Heart left ventricle (tissue), 16 donors: Measurements from ENCODE around the gene CILP2. TPM values are rescaled to one million over a fixed set of nuclear protein-coding genes. Genes with fewer than 3 reads are reported as not detected.
A peak's percentile ranks its signal among the peaks of the same experiment; 100 is the strongest.

Experiments used
- ATAC-seq, 4 donors: fragments of 200-7000 bp; cut with Tn5 transposase; one replicate each; pipeline ENCODE4 v1.9.1; 2020 to 2022; ENCODE audit warnings: moderate library complexity in 4 of 4, mild to moderate bottlenecking in 3 of 4, moderate number of reproducible peaks in 1 of 4
- DNase-seq, 5 donors: peaks; one replicate each; pipeline ENCODE4 v3.0.0-alpha.2; 2020
- H3K27ac ChIP-seq, 12 donors: fragments of 200-600 bp; sonication (generic) in 4 of 12; one replicate each; pipeline versions ENCODE4 v1.5.0 to v1.8.0; 2016 to 2022; ENCODE audit warnings: mild to moderate bottlenecking in 2 of 12
- H3K27me3 ChIP-seq, 9 donors: fragments of 200-600 bp; sonication (generic) in 2 of 9; one replicate each; pipeline versions ENCODE4 v1.5.1 to v1.8.0; 2016 to 2022; ENCODE audit warnings: mild to moderate bottlenecking in 3 of 9
- H3K36me3 ChIP-seq, 9 donors: fragments of 200-600 bp; sonication (generic) in 2 of 9; one replicate each; pipeline versions ENCODE4 v1.5.0 to v1.8.0; 2018 to 2022; ENCODE audit warnings: mild to moderate bottlenecking in 2 of 9
- H3K4me1 ChIP-seq, 12 donors: fragments of 200-600 bp; sonication (generic) in 4 of 12; one replicate each; pipeline versions ENCODE4 v1.5.0 to v1.8.0; 2016 to 2022; ENCODE audit warnings: mild to moderate bottlenecking in 3 of 12
- H3K4me3 ChIP-seq, 12 donors: fragments of 200-600 bp; sonication (generic) in 4 of 12; one replicate each; pipeline versions ENCODE4 v1.5.0 to v1.8.0; 2017 to 2022; ENCODE audit warnings: mild to moderate bottlenecking in 9 of 12, moderate library complexity in 4 of 12
- H3K9me3 ChIP-seq, 12 donors: fragments of 200-600 bp; sonication (generic) in 4 of 12; one replicate each; pipeline versions ENCODE4 v1.5.0 to v1.8.0; 2016 to 2022; ENCODE audit warnings: mild to moderate bottlenecking in 1 of 12
- CTCF ChIP-seq, 12 donors: fragments of 200-600 bp; sonication (generic) in 4 of 12; IDR thresholded peaks; one replicate each; pipeline versions ENCODE4 v1.5.0 to v1.8.0; 2018 to 2022; ENCODE audit warnings: antibody characterized with exemption in 12 of 12, mild to moderate bottlenecking in 5 of 12
- POLR2A ChIP-seq, 2 donors: fragments of 450-650 bp; IDR thresholded peaks; one replicate each; pipeline ENCODE4 v1.6.1; 2017; ENCODE audit warnings: antibody characterized with exemption in 2 of 2, mild to moderate bottlenecking in 2 of 2, moderate library complexity in 2 of 2
- WGBS, 4 donors: extraction: QIAGEN DNeasy Blood & Tissue Kit in 2 of 4; methylation state at CpG; one replicate each; pipeline versions ENCODE4 v1.1.5 to v1.1.7; 2013 to 2018; 5-methylcytosine and 5-hydroxymethylcytosine counted together
- intact Hi-C, 10 donors: fragments of 100-400 bp; cut with DNase I; formaldehyde crosslinking; loops; one replicate each; pipeline versions ENCODE4 v1.11.1 to v1.14.2; 2022
- polyA plus RNA-seq, 2 donors: library from polyadenylated mRNA; stranded (reverse); fragments of 200-250 nt; gene quantifications; one replicate each; pipeline ENCODE4 v1.2.3, GENCODE V29; 2013
- total RNA-seq, 9 donors: library from RNA; depleted of rRNA in 2 of 9; stranded (reverse); fragments of >200 nt in 2 of 9; fragmentation: NEBNext Ultra II Directional in 3 of 9; extraction: Animal tissue kit (Norgen Biotek cat#: 25700) in 3 of 9; gene quantifications; one replicate each; pipeline versions ENCODE4 v1.1.0 to v1.2.4, GENCODE V29; 2016 to 2023
- donor health status: ischemic (EF 13 %, LVEDD 7.1; RV severe dilation, severe dysfunction).
- donor health status: healthy with polysubstance abuse.
- donor health status: DM: no; HTN: yes; CAD: no.
- donor health status: DM: no; HTN: no; CAD: no.
- donor health status: ischemic (EF 25% LVEDD 6.9; RV normal size, moderate dysfunction).
- donor health status: ischemic (EF 25% LVEDD 5.7; RV mildly dilated, moderate dysfunction).
- donor health status: healthy.
- donor health status: DM: yes; HTN: yes; CAD: no.
- donor health status: ischemic (EF 35%, LVEDD 5.7; RV mildly dilated, moderate dysfunction).
- donor health status: nonischemic (EF 11% LVEDD 7.7; RV severe dilation, severe dysfunction).
- donor health status: DM: yes; HTN: yes; CAD: no.
- donor health status: PGD.
- donor health status: ischemic (EF 29% LVEDD 5.4; RV normal size, mild dysfunction).
- donor health status: nonischemic (EF 23%, LVEDD 6.1; RV moderate dilation, normal function).

The CILP2 gene
- total and polyA plus RNA-seq, 11 donors, result 0.07 to 0.61 (median 0.22) TPM; not detected in 2

DNA sequence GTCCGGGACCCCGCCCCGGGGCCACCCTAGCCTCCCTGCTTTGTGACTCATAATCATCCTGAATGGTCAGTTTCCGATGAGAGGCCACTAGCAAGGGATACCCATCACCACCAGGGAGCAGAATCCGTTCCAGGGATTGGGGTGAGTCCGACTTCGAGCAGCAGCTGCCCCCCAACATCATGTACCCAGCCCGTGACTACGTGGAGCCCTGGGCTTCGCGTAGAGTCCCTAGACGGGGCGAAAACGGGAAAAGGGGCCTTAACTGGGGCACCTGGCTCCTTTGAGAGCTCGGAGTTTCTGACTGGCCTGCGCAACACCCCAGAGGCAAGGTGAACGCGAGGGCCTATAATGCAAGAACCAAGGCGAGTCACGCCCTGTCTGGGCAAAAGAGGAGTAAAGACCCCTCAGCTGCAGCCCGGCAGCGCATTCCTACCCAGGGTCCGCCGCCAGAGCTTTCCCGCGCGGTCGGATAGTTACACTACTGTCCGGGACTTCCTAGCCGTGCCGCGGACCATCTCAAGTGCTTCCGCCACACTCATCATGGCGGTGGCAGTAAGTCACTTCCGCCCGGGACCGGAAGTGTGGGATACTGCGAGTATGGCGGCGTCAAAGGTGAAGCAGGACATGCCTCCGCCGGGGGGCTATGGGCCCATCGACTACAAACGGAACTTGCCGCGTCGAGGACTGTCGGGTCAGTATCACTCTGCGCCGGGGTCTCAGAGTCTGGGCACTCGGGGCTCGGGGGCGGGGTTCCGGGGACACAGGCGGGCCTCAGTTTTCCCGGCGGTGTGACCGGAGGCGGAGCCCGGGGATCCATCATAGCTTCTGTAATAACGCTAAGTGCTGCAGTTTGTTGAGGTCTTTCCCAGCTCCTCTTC is 22.2 kb upstream of the CILP2 start, which contains the start of gene NDUFA13:
NDUFA13 (plus strand) TSS at position 584 of the 878 bp plus-strand sequence; CDS start at position 598, 14 bp downstream.
- WGBS, 4 donors, result 2 to 11% (median 7%) methylated on average over 44 to 61 of the region's 61 CpGs
- peaks cover 0 to 5% (median 0%) of the 10 kb centered on the region in 12 donors for H3K9me3 ChIP-seq
- peaks cover 0 to 19% (median 17%) of the 10 kb centered on the region in 9 donors for H3K36me3 ChIP-seq
- peak within 1 kb of the TSS; percentile 72 to 93 (median 88) for H3K27ac ChIP-seq
- H3K4me3 ChIP-seq, result peak within 1 kb of the TSS; percentile 56 to 95 (median 77)
- intact Hi-C loops, result no loop called here
- TF ChIP-seq CTCF (IDR thresholded peaks at IDR 0.05), result peak in 2 of 12 donors; percentile 5 to 7
- TF ChIP-seq POLR2A (IDR thresholded peaks at IDR 0.05), result peak in 1 of 2 donors; percentile 63
- peaks cover 0 to 49% (median 29%) of the 10 kb centered on the region in 12 donors for H3K4me1 ChIP-seq
- no peaks in the 10 kb centered on the region for H3K27me3 ChIP-seq
- DNase-seq (peak; percentile 91 to 95 (median 93)), ATAC-seq (peak; percentile 91 to 94 (median 92))

- H3K4me3 ChIP-seq, result peak overlapping the region in 10 of 12 donors; percentile 56 to 95 (median 77)
- DNase-seq, result no peak
- WGBS, 4 donors, result 79 to 86% (median 83%) methylated on average over 10 of the region's 10 CpGs
- no peaks in the 10 kb centered on the region for H3K27me3 ChIP-seq
- intact Hi-C loops, result no loop called here
- H3K36me3 ChIP-seq, result peaks cover 0 to 22% (median 17%) of the 10 kb centered on the region in 9 donors
- H3K9me3 ChIP-seq, result peaks cover 0 to 5% (median 0%) of the 10 kb centered on the region in 12 donors
- no peak for TF ChIP-seq POLR2A (IDR thresholded peaks at IDR 0.05)
- no peak for TF ChIP-seq CTCF (IDR thresholded peaks at IDR 0.05)
- no peak for ATAC-seq
- peaks cover 0 to 49% (median 29%) of the 10 kb centered on the region in 12 donors for H3K4me1 ChIP-seq
- peak overlapping the region in 2 of 12 donors; percentile 90 to 92 for H3K27ac ChIP-seq
Observed at GRCh38 chr19:19517235-19517619, 20.8 kb upstream of the CILP2 start.

- no peak for DNase-seq
- Histone ChIP-seq H3K9me3 (no peaks in the 10 kb centered on the region), H3K36me3 (peaks cover 0 to 47% (median 29%) of the 10 kb centered on the region in 9 donors), H3K4me1 (peaks cover 0 to 46% (median 22%) of the 10 kb centered on the region in 12 donors), H3K27ac (no peak overlapping the region), H3K27me3 (no peaks in the 10 kb centered on the region), H3K4me3 (no peak overlapping the region)
- intact Hi-C loops, result no loop called here
- 76 to 82% (median 78%) methylated on average over 6 of the region's 6 CpGs for WGBS, 4 donors
- ATAC-seq, result no peak
- TF ChIP-seq CTCF (IDR thresholded peaks at IDR 0.05), result no peak
- TF ChIP-seq POLR2A (IDR thresholded peaks at IDR 0.05), result no peak
Observed at GRCh38 chr19:19520989-19521388, 17.1 kb upstream of the CILP2 start.

DNA sequence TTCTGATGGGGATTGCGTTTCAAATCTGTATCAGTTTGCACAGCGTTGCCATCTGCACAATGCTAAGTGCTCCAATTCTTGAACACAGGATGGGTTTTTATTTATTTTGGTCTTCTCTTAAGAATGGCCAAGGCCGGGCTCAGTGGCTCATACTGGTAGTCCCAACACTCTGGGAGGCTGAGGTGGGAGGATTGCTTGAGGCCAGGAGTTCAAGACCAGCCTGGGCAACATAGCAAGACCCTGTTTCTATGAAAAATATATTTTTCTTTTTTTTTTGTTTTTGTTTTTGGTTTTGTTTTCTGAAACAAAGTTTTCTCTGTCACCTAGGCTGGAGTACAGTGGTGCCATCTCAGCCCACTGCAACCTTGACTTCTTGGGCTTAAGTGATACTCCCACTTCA is 14.9 kb upstream of the CILP2 start:
- ATAC-seq, result no peak
- Histone ChIP-seq H3K36me3 (peaks cover 0 to 66% (median 43%) of the 10 kb centered on the region in 9 donors), H3K27ac (no peak overlapping the region), H3K4me1 (peaks cover 0 to 34% (median 7%) of the 10 kb centered on the region in 12 donors), H3K4me3 (no peak overlapping the region), H3K27me3 (no peaks in the 10 kb centered on the region), H3K9me3 (no peaks in the 10 kb centered on the region)
- WGBS, 4 donors, result 84 to 92% (median 88%) methylated on average over 3 of the region's 3 CpGs
- DNase-seq, result no peak
- no peak for TF ChIP-seq POLR2A (IDR thresholded peaks at IDR 0.05)
- no peak for TF ChIP-seq CTCF (IDR thresholded peaks at IDR 0.05)
- intact Hi-C loops, result no loop called here
